GM19238 (cell line): Measurements from ENCODE around the gene TEC.
"Not testable (repeated sequence)": the region's sequence is repeated elsewhere in the genome, so short reads cannot be mapped to it uniquely, and the experiment has no call there.

Source experiments
- DNase-seq: peaks from one replicate; pipeline ENCODE4 v3.0.0; 2011; ENCODE audit warnings: low spot score; ENCODE audit not compliant: insufficient read length

TEC gene

DNA sequence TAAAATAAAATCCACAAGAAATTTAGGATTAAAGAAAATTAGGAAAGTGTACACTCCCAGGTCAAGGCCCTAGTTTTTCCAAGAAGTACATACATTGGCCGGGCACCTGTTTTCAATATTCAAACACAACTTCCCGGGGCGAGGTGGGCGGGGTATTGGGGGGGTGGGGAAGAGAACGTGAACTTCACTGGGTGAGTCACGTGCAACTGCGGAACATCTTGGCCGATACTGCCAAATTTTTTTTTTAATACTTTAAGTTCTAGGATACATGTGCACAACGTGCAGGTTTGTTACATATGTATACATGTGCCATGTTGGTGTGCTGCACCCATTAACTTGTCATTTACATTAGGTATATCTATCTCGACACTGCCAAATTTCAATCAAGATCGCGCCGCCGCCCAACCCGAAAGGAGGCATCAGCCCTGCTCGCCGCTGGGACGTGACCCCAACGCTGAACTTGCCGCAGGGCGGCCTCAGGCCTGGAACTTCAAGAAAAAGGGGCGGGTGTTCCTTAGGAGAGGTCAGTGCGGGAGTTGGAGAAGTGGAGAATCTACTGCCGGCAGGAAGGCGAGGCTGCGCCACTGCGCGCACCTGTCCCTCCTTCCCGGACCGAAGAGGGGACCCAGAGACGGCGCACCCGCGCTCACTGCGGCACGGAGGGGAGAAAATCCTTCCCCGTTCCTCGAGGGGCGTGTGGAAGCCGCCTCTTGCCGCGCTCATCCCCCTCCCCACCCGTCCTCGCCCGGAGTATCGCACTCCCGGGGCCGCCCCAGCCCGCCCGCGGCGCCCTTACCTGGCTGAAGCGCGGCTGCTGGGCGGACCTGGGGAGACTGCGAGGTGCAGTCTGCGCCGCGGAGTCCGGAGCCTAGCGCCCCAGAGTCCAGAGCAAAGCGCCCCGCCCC lies at the start of gene TEC:
TSS of gene TEC (minus strand) at position 883 of the 905 bp plus-strand sequence. CDS start 41,224 bp downstream, outside the sequence.
- peak; percentile 32 for DNase-seq

DNA sequence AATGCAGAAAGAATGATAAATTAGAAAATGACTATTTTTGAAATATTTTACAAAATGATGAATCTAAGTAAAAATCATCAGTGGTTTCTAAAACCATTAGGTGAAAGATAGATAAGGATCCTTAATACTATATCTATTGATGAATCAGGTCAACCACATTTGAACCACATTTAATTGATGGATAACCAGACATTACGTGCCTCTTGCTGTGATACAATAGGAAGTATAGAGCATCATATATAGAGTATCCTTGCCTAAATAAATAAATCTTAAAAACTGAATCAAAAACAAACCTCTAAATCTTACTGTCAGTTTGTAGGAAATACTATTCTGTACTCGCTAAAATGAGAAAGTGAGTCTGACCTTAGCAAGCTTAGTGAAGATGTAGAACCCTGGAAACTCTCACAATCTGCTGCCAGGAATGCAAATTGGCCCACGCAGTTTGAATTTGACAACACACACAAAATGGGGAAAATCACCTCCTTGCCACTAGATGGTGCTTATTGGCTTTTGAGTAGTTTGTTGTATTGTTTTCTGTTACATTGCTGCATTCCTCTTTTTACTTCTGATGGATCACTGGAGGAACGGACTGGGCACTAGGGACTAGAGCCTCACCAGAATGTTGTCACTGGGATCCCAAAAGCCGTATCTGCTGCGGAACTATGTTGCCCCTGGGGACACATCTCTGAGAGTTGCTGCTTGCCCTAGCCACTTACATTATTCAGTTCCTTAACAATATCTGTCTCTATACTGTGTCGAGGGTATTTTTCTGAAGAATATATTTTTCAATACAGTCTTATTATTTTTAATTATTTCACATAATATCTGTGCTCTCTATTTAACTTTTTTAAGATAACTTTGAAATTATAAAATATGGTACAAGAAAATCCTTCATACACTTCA lies 46.3 kb upstream of the TEC start:
- peak; percentile 16 for DNase-seq

GRCh38 chr4:48314746-48315145 lies 45.1 kb upstream of the TEC start:
- not testable (repeated sequence) for DNase-seq

GRCh38 chr4:48311896-48312295 lies 42.3 kb upstream of the TEC start:
- DNase-seq: no peak

GRCh38 chr4:48308901-48309300 lies 39.3 kb upstream of the TEC start:
- no peak for DNase-seq

DNA sequence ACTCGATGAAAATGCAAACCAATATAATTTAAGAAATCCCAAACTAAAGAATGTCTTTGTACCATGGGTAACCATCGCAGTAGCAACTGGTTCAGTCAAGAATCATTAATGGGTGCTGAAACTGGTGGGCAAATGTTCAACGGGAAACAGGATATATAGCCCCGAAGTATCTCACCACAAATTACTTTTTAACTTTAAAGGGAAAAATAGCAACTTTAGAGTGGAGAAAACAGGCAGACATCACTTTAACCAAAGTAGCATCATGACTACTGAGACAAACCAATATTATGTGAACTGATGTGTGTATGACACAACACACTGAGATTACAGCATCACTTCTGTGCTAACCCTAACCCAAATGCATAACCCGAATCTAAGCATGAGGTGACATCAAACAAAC lies 37.9 kb upstream of the TEC start:
- no peak for DNase-seq

DNA sequence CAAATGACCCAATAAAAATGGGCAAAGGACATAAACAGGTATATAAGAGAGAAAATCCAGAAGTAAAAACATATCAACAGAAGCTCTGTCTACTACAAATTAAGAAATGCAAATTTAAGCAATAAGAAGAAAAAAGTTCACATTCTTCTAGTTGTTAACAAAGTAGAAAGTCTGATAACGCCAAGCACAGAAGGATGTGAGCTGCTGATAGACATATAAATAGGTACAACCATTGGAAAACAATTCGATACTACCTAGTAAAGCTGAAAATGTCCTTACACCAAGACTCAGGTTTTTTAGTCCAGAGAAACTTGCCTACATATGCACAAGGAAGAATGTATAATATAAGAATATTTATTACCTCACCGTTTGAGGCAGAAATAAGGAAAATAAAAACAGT lies 35.9 kb upstream of the TEC start:
- no peak for DNase-seq

GRCh38 chr4:48300004-48300403 lies 30.4 kb upstream of the TEC start:
- DNase-seq: no peak

- no peak for DNase-seq
Measured at GRCh38 chr4:48299560-48299959, 29.9 kb upstream of the TEC start.

- DNase-seq: no peak
Measured at GRCh38 chr4:48297256-48297846, 27.7 kb upstream of the TEC start.

- DNase-seq: peak; percentile 40
Measured at GRCh38 chr4:48296365-48296764, 26.7 kb upstream of the TEC start.

GRCh38 chr4:48295116-48295515 lies 25.5 kb upstream of the TEC start:
- DNase-seq: no peak

DNA sequence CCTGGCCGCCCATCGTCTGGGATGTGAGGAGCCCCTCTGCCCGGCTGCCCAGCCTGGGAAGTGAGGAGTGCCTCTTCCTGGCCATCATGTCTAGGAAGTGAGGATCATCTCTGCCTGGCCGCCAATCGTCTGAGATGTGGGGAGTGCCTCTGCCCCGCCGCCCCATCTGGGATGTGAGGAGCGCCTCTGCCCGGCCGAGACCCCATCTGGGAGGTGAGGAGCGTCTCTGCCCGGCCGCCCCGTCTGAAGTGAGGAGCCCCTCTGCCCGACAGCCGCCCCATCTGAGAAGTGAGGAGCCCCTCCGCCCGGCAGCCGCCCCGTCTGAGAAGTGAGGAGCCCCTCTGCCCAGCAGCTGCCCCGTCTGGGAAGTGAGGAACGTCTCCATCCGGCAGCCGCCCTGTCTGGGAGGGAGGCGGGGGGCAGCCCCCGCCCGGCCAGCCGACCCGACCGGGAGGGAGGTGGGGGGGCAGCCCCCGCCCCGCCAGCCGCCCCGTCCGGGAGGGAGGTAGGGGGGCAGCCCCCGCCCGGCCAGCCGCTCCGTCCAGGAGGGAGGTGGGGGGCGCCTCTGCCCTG lies 22.7 kb upstream of the TEC start:
- DNase-seq: not testable (repeated sequence)

DNA sequence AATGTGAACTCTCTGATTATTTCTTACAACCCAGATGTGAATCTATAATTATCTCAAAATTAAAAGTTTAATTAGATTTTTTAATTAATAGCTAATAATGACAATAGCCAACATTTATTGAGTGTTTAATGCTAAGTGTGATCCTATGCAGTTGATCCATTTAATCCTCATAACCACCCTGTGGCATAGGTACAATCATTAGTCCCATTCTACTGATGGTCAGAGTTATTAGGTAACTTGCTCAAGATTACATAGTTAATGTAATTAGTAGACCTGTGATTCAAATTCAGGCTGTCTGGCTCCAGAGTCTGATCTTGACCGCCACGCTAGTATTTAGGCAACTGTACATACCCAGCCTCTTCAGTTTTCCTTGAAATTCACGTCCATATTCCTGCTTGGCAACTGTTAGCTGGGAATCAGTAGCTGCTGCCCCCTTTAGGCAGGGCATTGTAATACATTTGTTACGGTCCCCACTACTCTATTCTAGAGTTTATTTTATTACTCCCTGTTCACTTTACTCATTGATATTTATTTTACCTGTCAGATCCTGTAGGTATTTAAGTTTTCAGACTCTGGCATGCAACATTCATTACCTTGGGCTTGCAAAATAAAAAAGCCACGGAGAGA lies 20.6 kb upstream of the TEC start:
- no peak for DNase-seq

DNA sequence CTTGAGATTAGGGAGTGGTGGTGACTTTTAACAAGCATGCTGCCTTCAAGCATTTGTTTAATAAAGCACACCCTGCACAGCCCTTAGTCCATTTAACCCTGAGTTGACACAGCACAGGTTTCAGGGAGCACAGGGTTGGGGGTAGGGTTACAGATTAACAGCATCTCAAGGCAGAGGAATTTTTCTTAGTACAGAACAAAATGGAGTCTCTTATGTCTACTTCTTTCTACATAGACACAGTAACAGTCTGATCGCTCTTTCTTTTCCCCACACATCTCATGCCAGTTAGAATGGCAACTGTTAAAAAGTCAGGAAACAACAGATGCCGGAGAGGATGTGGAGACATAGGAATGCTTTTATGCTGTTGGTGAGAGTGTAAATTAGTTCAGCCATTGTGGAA lies 16.4 kb upstream of the TEC start:
- not testable (repeated sequence) for DNase-seq

DNA sequence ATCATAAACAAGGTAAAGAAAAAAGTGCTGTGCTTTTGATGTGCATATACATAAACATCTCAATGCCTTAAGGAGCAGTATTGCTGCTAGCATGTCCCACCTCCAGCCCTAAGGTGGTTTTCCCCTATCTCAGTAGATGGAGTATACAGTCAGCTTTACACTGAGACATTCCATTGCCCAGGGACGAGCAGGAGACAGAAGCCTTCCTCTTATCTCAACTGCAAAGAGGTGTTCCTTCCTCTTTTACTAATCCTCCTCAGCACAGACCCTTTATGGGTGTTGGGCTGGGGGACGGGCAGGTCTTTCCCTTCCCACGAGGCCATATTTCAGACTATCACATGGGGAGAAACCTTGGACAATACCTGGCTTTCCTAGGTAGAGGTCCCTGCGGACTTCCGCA lies 16.0 kb upstream of the TEC start:
- DNase-seq: not testable (repeated sequence)

- DNase-seq: no peak
Measured at GRCh38 chr4:48275686-48276085, 6.0 kb upstream of the TEC start.

DNA sequence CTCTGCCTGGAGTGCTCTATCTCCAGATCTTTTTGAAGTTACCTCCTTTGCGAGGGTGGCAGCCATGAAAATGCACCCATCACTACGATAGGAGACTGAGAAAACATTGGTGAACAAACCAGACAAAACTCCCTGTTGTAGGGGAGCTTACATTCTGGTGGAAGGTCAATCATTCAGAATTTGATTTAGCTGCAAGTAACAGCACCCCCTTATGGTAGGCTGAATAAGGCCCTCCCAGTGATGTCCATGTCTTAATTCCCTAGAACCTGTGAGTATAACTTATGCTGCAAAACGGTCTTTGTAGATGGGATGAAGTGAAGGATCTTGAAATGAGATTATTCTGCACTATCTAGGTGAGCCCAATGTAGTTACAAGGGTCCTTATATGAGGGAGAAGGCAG lies 5.6 kb upstream of the TEC start:
- no peak for DNase-seq

DNA sequence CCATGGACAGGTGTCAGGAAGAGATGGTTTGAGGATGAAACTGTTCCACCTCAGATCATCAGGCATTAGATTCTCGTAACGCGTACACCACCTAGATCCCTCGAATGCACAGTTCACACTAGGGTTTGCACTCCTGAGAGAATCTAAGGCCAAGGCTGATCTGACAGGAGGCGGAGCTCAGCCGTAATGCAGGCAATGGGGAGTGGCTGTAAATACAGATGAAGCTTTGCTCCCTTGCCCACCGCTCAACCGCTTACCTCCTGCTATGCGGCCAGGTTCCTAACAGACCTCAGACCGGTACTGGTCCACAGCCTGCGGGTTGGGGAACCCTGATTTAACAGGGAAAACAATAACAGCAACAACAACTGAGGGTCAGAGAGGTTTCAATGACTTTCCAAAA lies 2.0 kb upstream of the TEC start:
- DNase-seq: no peak

GRCh38 chr4:48270951-48271473 lies 1.4 kb upstream of the TEC start:
- no peak for DNase-seq

DNA sequence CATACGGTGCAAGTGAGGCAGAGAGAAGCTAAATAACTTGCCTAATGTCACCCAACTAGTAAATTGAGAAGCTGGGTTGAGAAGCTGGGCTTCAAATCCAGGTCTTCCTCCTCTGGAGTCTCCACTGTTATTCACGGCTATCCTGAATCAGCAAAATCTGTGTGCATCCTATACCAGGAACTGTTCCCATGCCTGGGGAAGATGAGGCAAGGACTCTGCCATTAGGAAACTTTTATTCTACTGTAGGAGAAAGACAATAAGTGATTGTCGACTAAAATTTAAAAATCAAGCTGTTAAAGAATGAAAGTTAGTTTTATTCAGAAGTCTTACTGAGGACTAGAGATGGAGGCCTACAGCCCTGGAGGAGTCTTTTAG lies 872 bp upstream of the TEC start:
- DNase-seq: no peak
